GM18505 (cell line): Measurements from ENCODE around the gene CTAG1A.
"Not testable (repeated sequence)": the region's sequence is repeated elsewhere in the genome, so short reads cannot be mapped to it uniquely, and the experiment has no call there.

Source experiments
- ATAC-seq: cut with Tn5 transposase; IDR thresholded peaks from one replicate; pipeline ENCODE4 v1.9.1; 2021; ENCODE audit not compliant: unreplicated experiment
- POLR2A ChIP-seq: IDR thresholded peaks from 4 replicates; pipeline ENCODE4 v1.6.1; 2011; ENCODE audit warnings: borderline replicate concordance; ENCODE audit not compliant: insufficient read depth, insufficient read length; ENCODE audit errors: extremely low read depth

The CTAG1A gene

GRCh38 chrX:154597221-154597620 is 12.3 kb downstream of the CTAG1A start:
- ATAC-seq, result no peak
- TF ChIP-seq POLR2A, result no peak

DNA sequence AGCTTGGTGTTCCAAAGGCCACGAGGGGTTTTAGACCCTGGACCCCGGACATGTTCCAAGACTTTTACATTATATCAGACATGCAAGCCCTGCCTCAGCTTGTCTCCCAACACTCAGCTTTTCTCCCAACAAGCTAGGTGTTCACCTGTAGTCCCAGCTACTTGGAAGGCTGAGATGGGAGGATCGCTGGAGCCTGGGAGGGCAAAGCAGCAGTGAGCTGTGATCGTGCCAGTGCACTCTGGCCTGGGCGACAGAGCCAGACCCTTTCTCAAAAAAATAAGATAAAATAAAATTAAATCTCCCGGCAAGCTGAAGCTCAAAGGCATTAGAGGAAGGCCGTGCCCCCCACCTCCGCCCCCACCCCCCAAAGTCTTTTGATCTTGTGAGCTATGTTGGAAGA is 13.7 kb downstream of the CTAG1A start:
- no peak for TF ChIP-seq POLR2A
- ATAC-seq, result no peak

DNA sequence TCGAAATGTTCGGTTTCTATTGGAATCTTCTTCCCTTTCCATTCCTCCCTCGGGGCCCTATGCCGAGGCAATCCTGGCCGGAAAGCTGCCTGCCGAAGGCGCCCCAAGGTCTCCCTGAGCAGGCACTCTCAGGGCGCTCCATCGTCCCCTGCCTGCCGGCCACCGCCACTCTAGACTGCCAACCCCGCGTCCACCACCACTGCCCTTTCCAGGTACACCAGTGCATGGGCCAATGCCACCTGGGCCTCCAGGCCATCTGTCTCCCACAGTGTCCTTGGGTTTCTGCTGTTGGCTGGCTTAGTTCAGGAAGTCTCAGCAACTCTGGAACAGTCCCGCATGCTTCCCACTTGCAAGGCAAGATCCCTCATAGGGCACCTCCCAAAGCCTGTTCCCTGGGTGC is 14.6 kb downstream of the CTAG1A start:
- no peak for ATAC-seq
- no peak for TF ChIP-seq POLR2A

- ATAC-seq, result no peak
- TF ChIP-seq POLR2A, result no peak
Observed at GRCh38 chrX:154600759-154601374, 15.9 kb downstream of the CTAG1A start.

GRCh38 chrX:154602226-154602625 is 17.3 kb downstream of the CTAG1A start:
- ATAC-seq, result no peak
- no peak for TF ChIP-seq POLR2A

GRCh38 chrX:154602766-154603437 is 18.0 kb downstream of the CTAG1A start:
- TF ChIP-seq POLR2A, result no peak
- ATAC-seq, result no peak

- TF ChIP-seq POLR2A, result no peak
- ATAC-seq, result no peak
Observed at GRCh38 chrX:154603438-154604430, 18.8 kb downstream of the CTAG1A start.

DNA sequence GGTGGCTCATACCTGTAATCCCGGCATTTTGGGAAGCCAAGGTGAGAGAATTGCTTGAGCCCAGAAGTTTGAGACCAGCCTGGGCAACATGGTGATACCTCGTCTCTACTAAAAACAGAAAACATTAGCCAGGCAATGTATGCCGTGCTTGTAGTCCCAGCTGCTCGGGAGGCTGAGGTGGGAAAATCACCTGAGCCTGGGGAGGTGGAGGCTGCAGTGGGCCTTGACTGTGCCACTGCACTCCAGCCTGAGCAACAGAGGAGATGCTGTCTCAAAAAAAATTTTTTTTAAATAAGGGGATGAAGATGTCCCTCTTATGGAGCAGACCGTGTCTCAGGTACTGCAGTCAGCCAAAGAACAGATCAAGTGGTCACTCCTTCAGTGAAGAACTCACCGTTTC is 20.6 kb downstream of the CTAG1A start:
- no peak for TF ChIP-seq POLR2A
- no peak for ATAC-seq

DNA sequence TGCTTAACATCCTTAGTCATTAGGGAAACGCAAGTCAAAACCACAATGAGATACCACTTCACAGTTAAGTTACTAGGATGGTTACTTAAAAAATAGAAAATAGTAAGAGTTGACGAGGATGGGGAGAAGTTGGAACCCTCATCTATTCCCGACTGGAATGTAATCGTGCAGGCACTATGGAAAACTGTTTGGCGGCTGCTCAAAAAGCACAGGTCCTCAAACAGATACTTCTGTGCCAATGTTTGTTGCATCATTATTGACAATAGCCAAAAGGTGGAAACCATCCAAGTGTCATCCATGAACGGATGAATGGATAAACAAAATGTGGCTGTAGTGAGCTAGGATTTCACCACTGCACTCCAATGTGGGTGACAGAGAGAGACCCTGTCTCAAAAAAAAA is 22.4 kb downstream of the CTAG1A start:
- TF ChIP-seq POLR2A, result no peak
- ATAC-seq, result no peak

DNA sequence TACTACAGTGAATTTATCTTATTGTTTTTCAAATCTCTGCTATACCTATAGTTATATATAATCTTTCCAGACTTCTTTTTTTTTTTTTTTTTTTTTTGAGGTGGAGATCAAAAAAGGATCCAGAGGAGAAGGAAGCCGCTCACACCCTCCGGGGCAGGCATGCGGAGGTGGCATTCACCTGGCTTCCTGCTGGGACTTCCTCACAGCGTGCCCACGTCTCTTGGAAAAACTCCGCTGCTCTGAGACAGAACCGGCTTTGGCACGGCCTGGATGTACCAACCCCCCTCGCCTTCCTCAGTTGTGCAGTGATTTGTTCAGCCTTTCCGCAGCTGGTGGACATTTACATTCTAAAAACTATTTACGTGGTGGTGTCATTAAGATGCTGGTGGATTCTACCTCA is 23.0 kb downstream of the CTAG1A start:
- ATAC-seq, result not testable (repeated sequence)

DNA sequence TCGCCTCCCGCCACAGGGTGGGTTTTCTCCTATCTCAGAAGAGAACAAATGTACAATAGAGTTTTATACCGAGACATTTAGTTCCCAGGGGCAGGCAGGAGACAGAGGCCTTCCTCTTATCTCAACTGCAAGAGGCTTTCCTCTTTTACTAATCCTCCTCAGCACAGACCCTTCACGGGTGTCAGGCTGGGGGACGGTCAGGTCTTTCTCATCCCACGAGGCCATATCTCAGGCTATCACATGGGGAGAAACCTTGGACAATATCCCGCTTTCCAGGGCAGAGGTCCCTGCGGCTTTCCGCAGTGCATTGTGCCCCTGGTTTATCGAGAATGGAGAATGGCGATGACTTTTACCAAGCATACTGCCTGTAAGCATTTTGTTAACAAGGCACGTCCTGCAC is 23.9 kb downstream of the CTAG1A start:
- ATAC-seq, result not testable (repeated sequence)

- not testable (repeated sequence) for ATAC-seq
Observed at GRCh38 chrX:154611146-154611545, 26.2 kb downstream of the CTAG1A start.

GRCh38 chrX:154613586-154613985 is 28.7 kb downstream of the CTAG1A start:
- not testable (repeated sequence) for ATAC-seq

- ATAC-seq, result not testable (repeated sequence)
Observed at GRCh38 chrX:154619182-154619581, 34.2 kb downstream of the CTAG1A start, which contains the start of gene CTAG1B. TSS of gene CTAG1B (minus strand) at chrX:154619282. CDS start at chrX:154619218, 64 bp downstream.

DNA sequence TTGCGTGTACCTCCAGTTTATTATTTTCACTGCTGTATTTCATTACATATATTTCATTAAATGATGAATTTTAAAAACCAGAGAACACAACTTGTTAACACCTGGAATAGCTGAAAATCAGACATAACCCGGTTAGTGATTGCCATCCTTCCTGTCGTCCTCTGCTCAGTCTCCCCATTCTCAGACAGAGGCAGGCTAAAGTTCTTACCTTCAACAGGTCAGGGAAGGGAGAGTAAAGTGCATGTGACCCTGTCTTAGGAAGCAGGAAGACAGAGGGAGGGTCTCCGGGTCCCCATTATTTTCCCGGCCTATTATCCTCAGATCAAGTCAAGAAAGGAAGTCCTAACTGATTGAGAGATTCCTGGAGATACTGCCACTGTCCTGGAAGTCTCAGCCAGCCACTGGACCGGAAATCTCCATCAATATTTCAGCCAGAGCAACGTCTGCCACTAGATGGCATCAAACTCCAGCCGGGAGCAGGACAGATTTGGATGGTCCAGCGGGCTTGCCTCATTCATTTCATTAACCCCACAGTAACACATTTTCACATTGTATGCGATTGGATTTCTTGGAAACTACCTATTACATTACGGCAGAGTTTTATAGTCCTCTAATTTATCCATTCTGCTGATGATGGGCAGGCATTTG is 36.0 kb downstream of the CTAG1A start:
- not testable (repeated sequence) for ATAC-seq

GRCh38 chrX:154628960-154629359 is 44.0 kb downstream of the CTAG1A start:
- not testable (repeated sequence) for ATAC-seq

DNA sequence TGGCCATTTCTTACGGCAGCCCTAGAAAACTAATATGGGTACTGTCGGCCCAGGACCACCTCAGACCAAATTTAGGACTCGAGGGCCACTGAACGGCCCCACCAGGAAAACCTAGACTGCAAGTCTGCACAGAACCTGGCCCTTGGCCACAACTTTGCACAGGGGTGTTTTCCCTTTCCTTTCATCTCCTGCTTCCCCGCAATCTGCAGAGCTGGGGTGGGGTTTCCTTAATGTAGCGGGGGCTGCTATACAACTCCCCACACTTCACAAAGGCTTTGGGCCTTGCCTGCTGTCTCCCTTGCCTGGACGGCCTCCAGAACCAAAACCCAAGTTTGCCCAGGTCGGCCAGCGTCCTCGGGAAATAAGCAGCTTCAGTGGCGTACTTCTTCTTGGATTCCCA is 46.0 kb downstream of the CTAG1A start:
- not testable (repeated sequence) for ATAC-seq

DNA sequence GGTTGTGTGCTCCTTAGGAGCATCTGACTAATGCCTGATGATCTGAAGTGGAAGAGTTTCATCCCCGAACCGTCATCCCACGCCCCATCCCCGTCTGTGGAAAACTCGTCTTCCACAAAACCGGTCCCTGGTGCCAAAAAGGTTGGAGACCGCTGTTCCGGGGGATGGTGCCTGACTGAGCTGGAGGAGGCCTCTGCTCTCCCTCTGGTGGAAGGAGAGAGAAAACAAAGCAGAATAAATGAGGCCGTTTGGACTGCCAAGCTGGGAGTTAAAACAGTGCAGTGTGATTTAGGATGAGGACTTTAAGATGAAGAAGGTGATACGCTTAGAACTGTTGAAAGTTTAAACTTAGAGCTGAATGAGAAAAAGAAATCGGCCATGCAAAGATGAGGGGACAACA is 48.7 kb downstream of the CTAG1A start:
- ATAC-seq, result not testable (repeated sequence)
